Adrenal gland (tissue), 12 donors: ENCODE data around the gene TFF1. TPM values are rescaled to one million over a fixed set of nuclear protein-coding genes. Genes with fewer than 3 reads are reported as not detected.

Experiments used
- DNase-seq, 7 donors: peaks; one replicate each; pipeline ENCODE4 v3.0.0-alpha.2; 2019 to 2020
- H3K27ac ChIP-seq, 5 donors: fragments of 200-600 bp; sonication (generic) in 4 of 5; 1 replicate in 3 of 5; 2 replicates in 2 of 5; pipeline versions ENCODE4 v1.5.1 to v1.8.0; 2016 to 2020; ENCODE audit warnings: mild to moderate bottlenecking in 1 of 5
- H3K27me3 ChIP-seq: fragments of 200-600 bp; 2 replicates; pipeline ENCODE4 v1.8.0; 2021
- H3K36me3 ChIP-seq, 2 donors: fragments of 200-600 bp; replicated peaks in 1 of 2; 1 replicate in 1 of 2; 2 replicates in 1 of 2; pipeline versions ENCODE4 v1.5.1 to v1.8.0; 2018 to 2022
- H3K4me1 ChIP-seq, 2 donors: fragments of 200-600 bp; replicated peaks in 1 of 2; 1 replicate in 1 of 2; 2 replicates in 1 of 2; pipeline versions ENCODE4 v1.5.1 to v1.8.0; 2018 to 2021
- H3K4me3 ChIP-seq, 4 donors: fragments of 200-600 bp; sonication (generic) in 3 of 4; one replicate each; pipeline ENCODE4 v1.5.1; 2016 to 2018
- H3K9me3 ChIP-seq, 3 donors: fragments of 200-600 bp; sonication (generic) in 1 of 3; replicated peaks in 1 of 3; 1 replicate in 2 of 3; 2 replicates in 1 of 3; pipeline versions ENCODE4 v1.5.1 to v1.8.0; 2016 to 2021
- CTCF ChIP-seq, 6 experiments: fragments of 450-650 bp in 4 of 6; fragments of 200-600 bp in 2 of 6; sonication (generic) in 1 of 6; IDR thresholded peaks; 1 replicate in 5 of 6; 2 replicates in 1 of 6; pipeline versions ENCODE4 v1.5.1 to v1.8.0; 2016 to 2021; ENCODE audit warnings: antibody characterized with exemption in 6 of 6, mild to moderate bottlenecking in 2 of 6, moderate library complexity in 1 of 6
- POLR2A ChIP-seq, 2 donors: fragments of 450-650 bp; IDR thresholded peaks; one replicate each; pipeline ENCODE4 v1.6.1; 2017; ENCODE audit warnings: antibody characterized with exemption in 2 of 2, mild to moderate bottlenecking in 2 of 2, moderate library complexity in 1 of 2
- WGBS, 4 donors: extraction: QIAGEN DNeasy Blood & Tissue Kit in 2 of 4; methylation state at CpG; one replicate each; pipeline versions ENCODE4 v1.1.5 to v1.1.7; 2013 to 2017; 5-methylcytosine and 5-hydroxymethylcytosine counted together
- intact Hi-C, 2 donors: fragments of 100-400 bp; cut with DNase I; formaldehyde crosslinking; loops; one replicate each; pipeline versions ENCODE4 v1.14.1 to v1.15.0; 2022 to 2023
- polyA plus RNA-seq, 3 donors: library from polyadenylated mRNA; stranded (reverse); fragments of 200-250 nt in 2 of 3; fragments of 350-450 nt in 1 of 3; fragmentation: Illumina TruSeq in 1 of 3; extraction: RNeasy Lipid Tissue Mini Kit (QIAGEN cat#74804) in 1 of 3; gene quantifications; one replicate each; pipeline ENCODE4 v1.2.3, GENCODE V29; 2013 to 2014
- total RNA-seq, 9 donors: library from RNA; depleted of rRNA in 4 of 9; stranded (reverse); fragments of >200 nt in 4 of 9; fragments of 120-200 nt in 1 of 9; fragmentation: NEBNext Ultra II Directional in 1 of 9; extraction: Animal tissue kit (Norgen Biotek cat#: 25700) in 1 of 9; gene quantifications; one replicate each; pipeline versions ENCODE4 v1.1.0 to v1.2.4, GENCODE V29; 2013 to 2023
- donor health status: healthy with polysubstance abuse.
- donor health status: Bipolar disorder and iron deficiency.
- donor health status: DM: yes; HTN: yes; CAD: no.
- donor health status: DM: no; HTN: no; CAD: no.
- donor health status: DM: no; HTN: no; CAD: no.
- donor health status: DM: yes; HTN: yes; CAD: no.

Gene TFF1
- total and polyA plus RNA-seq, 12 donors: 0.39 to 1.5 (median 0.72) TPM; not detected in 9

DNA sequence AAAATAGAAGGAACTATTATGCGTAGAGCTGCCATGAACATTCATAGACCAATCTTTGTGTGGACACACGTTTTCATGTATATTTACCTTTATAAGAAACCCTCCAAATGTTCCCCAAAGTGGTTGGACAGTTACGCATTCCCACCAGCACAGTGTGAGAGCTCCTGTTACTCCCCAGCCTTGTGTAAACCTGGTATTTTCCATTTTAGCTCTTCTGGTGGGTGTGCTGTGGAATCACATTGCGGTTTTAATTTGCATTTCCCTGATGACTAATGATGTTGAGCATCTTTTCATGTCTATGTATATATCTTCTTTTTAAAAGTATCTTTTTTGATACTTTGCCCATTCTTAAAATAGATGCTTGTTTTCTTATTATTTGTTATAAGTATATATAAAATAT, 34.2 kb upstream of the TFF1 start:
- Histone ChIP-seq H3K27ac (no peak overlapping the region), H3K27me3 (no peaks in the 10 kb centered on the region), H3K4me1 (no peaks in the 10 kb centered on the region), H3K36me3 (no peaks in the 10 kb centered on the region), H3K9me3 (no peaks in the 10 kb centered on the region), H3K4me3 (no peak overlapping the region)
- intact Hi-C loops: no loop called here
- no peak for TF ChIP-seq POLR2A (IDR thresholded peaks at IDR 0.05)
- TF ChIP-seq CTCF (IDR thresholded peaks at IDR 0.05): no peak
- no peak for DNase-seq
- 69 to 85% (median 80%) methylated on average over 4 of the region's 4 CpGs for WGBS, 4 donors

DNA sequence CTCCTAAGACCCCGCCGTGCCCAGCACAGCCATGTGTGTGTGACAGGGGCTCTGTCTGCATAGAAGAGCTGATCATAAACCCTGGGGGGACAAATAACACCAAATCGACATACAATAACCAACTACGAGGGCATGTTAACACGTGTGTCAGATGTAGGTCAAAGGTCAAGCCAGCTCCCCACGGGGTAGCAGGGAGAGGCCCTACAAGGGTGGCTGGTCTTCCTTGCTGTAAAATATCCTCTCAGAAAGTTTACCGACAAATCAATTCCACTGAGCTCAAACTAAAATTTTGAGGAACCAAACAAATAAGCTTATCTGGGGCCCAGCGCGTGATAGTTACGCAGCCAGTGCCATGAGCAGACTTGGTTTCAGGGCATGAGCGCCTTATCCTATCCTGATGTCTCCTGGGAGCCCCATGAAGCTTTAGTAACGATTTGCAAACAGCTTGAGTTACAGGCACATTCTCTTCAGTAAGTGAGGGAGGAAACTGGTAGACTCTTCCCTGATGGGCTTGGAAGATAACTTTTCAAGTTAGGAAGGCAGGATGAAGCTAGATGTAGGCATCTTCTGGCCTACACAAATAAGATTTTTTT, 32.2 kb upstream of the TFF1 start:
- no peaks in the 10 kb centered on the region for H3K4me1 ChIP-seq
- intact Hi-C loops: no loop called here
- no peaks in the 10 kb centered on the region for H3K27me3 ChIP-seq
- no peak overlapping the region for H3K27ac ChIP-seq
- 74 to 84% (median 77%) methylated on average over 10 to 12 of the region's 12 CpGs for WGBS, 4 donors
- no peaks in the 10 kb centered on the region for H3K36me3 ChIP-seq
- H3K4me3 ChIP-seq: no peak overlapping the region
- H3K9me3 ChIP-seq: no peaks in the 10 kb centered on the region
- no peak for DNase-seq
- no peak for TF ChIP-seq POLR2A (IDR thresholded peaks at IDR 0.05)
- TF ChIP-seq CTCF (IDR thresholded peaks at IDR 0.05): no peak

- Histone ChIP-seq H3K36me3 (no peaks in the 10 kb centered on the region), H3K4me3 (no peak overlapping the region), H3K27ac (no peak overlapping the region), H3K9me3 (no peaks in the 10 kb centered on the region), H3K4me1 (no peaks in the 10 kb centered on the region), H3K27me3 (no peaks in the 10 kb centered on the region)
- WGBS, 4 donors: 86 to 89% (median 87%) methylated on average over 14 of the region's 14 CpGs
- intact Hi-C loops: no loop called here
- DNase-seq: no peak
- TF ChIP-seq POLR2A (IDR thresholded peaks at IDR 0.05) (no peak), CTCF (IDR thresholded peaks at IDR 0.05) (no peak)
Measured at GRCh38 chr21:42397746-42398394, 31.5 kb upstream of the TFF1 start.

GRCh38 chr21:42396799-42397745, 30.7 kb upstream of the TFF1 start:
- no peak for DNase-seq
- Histone ChIP-seq H3K4me3 (no peak overlapping the region), H3K27ac (no peak overlapping the region), H3K27me3 (no peaks in the 10 kb centered on the region), H3K4me1 (no peaks in the 10 kb centered on the region), H3K9me3 (no peaks in the 10 kb centered on the region), H3K36me3 (no peaks in the 10 kb centered on the region)
- intact Hi-C loops: no loop called here
- no peak for TF ChIP-seq CTCF (IDR thresholded peaks at IDR 0.05)
- no peak for TF ChIP-seq POLR2A (IDR thresholded peaks at IDR 0.05)
- WGBS, 4 donors: 83 to 89% (median 85%) methylated on average over 19 of the region's 19 CpGs
